HepG2 (cell line): ENCODE measurements around the gene RNASE8. TPM values are rescaled to one million over a fixed set of nuclear protein-coding genes. Genes with fewer than 3 reads are reported as not detected.

Experiments
- GPBP1L1 ChIP-seq: sonication (generic); formaldehyde crosslinking; IDR thresholded peaks from 2 replicates; pipeline ENCODE4 v1.5.0; 2020; ENCODE audit warnings: mild to moderate bottlenecking, missing genetic modification reagents
- RBFOX2 ChIP-seq: fragments of 200-400 bp; formaldehyde crosslinking; IDR thresholded peaks from 2 replicates; pipeline ENCODE4 v1.6.1; 2017; ENCODE audit warnings: low read depth, mild to moderate bottlenecking, low read length
- TEAD3 ChIP-seq: optimal IDR thresholded peaks from 2 replicates; pipeline ENCODE3; 2016; ENCODE audit warnings: borderline replicate concordance
- ZNF350 ChIP-seq: sonication (generic); formaldehyde crosslinking; IDR thresholded peaks from 2 replicates; pipeline ENCODE4 v1.4.0; 2020; ENCODE audit warnings: mild to moderate bottlenecking, low read depth, missing genetic modification reagents, borderline replicate concordance
- ZNF687 ChIP-seq: sonication (generic); formaldehyde crosslinking; IDR thresholded peaks from 2 replicates; pipeline ENCODE4 v1.5.1; 2020; ENCODE audit warnings: mild to moderate bottlenecking, missing genetic modification reagents, moderate library complexity
- polyA plus RNA-seq, 8 experiments: library from polyadenylated mRNA; depleted of rRNA in 3 of 8; stranded (reverse) in 7 of 8; unstranded in 1 of 8; fragments of >200 nt; fragmentation: Illumina TruSeq in 4 of 8; extraction: Trizol in 4 of 8; gene quantifications; 2 replicates each; pipeline versions ENCODE4 v1.2.1 to v1.2.3, GENCODE V29; 2011 to 2016; ENCODE audit warnings: low read depth in 4 of 8, missing spikeins in 1 of 8, mixed read lengths in 1 of 8; ENCODE audit not compliant: insufficient read depth in 1 of 8
- total RNA-seq, 5 experiments: library from RNA; depleted of rRNA; stranded (reverse); fragments of >200 nt; fragmentation: Illumina TruSeq; extraction: Trizol; gene quantifications; 2 replicates each; pipeline ENCODE4 v1.2.3, GENCODE V29; 2016; ENCODE audit warnings: low read depth in 1 of 5

RNASE8 gene
- total and polyA plus RNA-seq, 2 of the 13 experiments (the other 11 are each of a cell fraction or from before 2014, with no cell fraction given), result not detected

- TF ChIP-seq ZNF350 (0 out of 2 replicates have a peak, but pooled peaks have one; percentile 5), ZNF687 (CRISPR knock-in tag) (peak; percentile 27), RBFOX2 (peak; percentile 63; the same call in 1 of the 2 replicates), TEAD3 (peak; percentile 12), GPBP1L1 (no peak)
Measured at GRCh38 chr14:21074398-21075272, 17.0 kb downstream of the RNASE8 start (continued).
